ENCODE results near the gene MYCN.

MYCN gene

GRCh38 chr2:15931319-15931890 lies 8.9 kb upstream of the MYCN start:
- no peak for DNase-seq (ENCODE audit: low read depth, low spot score)

GRCh38 chr2:15931950-15932349 lies 8.4 kb upstream of the MYCN start:
- DNase-seq (ENCODE audit: low read depth, low spot score): no peak

- no peak for DNase-seq (ENCODE audit: low read depth, low spot score)
Measured at GRCh38 chr2:15932394-15933183, 7.8 kb upstream of the MYCN start.

GRCh38 chr2:15933184-15933845 lies 7.0 kb upstream of the MYCN start:
- no peak for DNase-seq (ENCODE audit: low read depth, low spot score)

GRCh38 chr2:15934291-15934945 lies 5.9 kb upstream of the MYCN start:
- DNase-seq (ENCODE audit: low read depth, low spot score): no peak

GRCh38 chr2:15935189-15935588 lies 5.2 kb upstream of the MYCN start:
- no peak for DNase-seq (ENCODE audit: low read depth, low spot score)

GRCh38 chr2:15935675-15936074 lies 4.7 kb upstream of the MYCN start:
- no peak for DNase-seq (ENCODE audit: low read depth, low spot score)

- DNase-seq (ENCODE audit: low read depth, low spot score): no peak
Measured at GRCh38 chr2:15936277-15937104, 3.9 kb upstream of the MYCN start.

GRCh38 chr2:15937105-15937881 lies 3.1 kb upstream of the MYCN start:
- no peak for DNase-seq (ENCODE audit: low read depth, low spot score)

- DNase-seq (ENCODE audit: low read depth, low spot score): no peak
Measured at GRCh38 chr2:15937882-15938802, 2.2 kb upstream of the MYCN start.

- DNase-seq (ENCODE audit: low read depth, low spot score): no peak
Measured at GRCh38 chr2:15938803-15939555, 1.4 kb upstream of the MYCN start.

GRCh38 chr2:15939556-15939853 lies 845 bp upstream of the MYCN start:
- no peak for DNase-seq (ENCODE audit: low read depth, low spot score)

- no peak for DNase-seq (ENCODE audit: low read depth, low spot score)
Measured at GRCh38 chr2:15940661-15941480, 521 bp downstream of the MYCN start.

- no peak for DNase-seq (ENCODE audit: low read depth, low spot score)
Measured at GRCh38 chr2:15941481-15941850, 1.1 kb downstream of the MYCN start.

- DNase-seq (ENCODE audit: low read depth, low spot score): no peak
Measured at GRCh38 chr2:15941871-15942710, 1.7 kb downstream of the MYCN start.

- no peak for DNase-seq (ENCODE audit: low read depth, low spot score)
Measured at GRCh38 chr2:15942711-15943345, 2.5 kb downstream of the MYCN start.

All from activated naive CD8-positive, alpha-beta T cell treated with anti-CD3 and anti-CD28 coated beads, Interleukin-2, amount 50 U/mL, for 16 hours (primary cell).